Measurements from ENCODE around the gene LPO.

LPO gene

DNA sequence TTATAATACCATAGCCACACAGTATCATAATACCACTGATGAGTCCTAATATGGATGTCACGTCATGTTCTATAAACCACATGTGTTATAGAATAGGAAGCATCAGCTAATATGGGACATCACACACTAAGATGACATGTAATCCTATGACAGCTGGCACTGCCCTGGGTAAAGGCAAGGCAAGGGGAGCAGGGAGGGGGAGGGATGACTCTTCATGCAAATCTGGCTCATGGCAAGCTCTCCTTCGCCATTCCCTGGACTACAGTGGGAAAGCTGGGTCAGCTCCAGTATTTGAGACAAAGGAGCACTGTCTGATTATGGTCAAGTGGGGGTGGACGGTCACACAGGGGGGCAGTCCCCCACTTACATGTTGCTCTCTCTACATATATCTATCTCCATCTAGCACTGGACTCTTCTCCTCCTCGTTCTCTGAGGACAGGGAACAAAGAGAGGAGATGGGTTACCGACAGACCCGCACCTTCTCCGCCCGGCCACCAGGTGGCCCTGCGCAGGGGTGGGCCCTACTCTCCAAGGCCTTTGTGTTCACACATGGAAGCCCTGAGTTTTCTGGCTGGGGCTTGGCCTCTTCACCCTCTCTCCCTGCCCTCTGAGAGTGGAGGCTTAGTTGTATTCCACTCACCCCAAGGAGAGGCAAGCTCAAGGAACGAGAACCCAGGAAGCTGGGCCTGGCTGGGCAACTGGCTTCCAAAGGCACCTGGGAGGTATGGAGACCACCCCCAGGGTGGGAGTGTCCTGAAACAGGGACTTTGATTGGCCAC is 65.8 kb downstream of the LPO start:
- DNase-seq (ENCODE audit: low read depth in 2 of 2), result peak; percentile 47 to 56

DNA sequence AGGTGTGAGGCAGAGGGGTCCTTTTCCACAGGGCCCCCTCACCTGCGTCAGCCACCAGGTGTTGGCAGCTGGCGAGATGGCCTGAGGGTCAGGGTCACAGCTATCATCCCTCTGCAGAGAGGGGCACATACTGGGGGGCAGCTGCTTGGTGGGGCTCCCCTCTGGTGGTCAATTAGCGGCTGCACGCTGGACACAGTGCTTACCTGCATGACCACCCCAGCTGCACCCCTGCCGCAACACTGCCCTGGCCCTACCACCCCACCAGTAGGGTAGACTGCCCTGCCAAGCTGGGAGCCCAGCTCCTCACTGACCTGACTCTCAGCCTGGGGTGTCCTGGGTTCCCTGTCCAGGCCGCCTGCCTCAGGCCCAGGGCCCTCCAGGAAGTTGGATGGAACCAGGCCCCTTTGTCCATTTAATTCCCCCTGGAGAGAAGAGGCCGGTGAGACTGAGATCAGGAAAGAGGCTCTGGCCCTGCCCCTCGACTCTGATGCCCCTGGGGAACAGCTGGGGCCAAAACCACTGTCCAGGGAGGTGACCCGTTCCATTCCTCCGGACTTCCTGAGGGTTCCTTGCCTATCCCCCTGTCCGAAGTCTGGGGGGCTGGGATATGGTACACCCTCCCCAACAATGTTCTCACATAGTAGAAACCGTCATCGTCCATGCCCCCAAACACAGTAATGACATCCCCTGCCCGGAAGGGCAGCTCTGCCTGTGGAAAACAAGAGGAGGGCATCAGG is 66.5 kb downstream of the LPO start:
- no peak for DNase-seq (ENCODE audit: low read depth in 2 of 2)

GRCh38 chr17:58305626-58306025 is 67.2 kb downstream of the LPO start:
- DNase-seq (ENCODE audit: low read depth in 2 of 2), result no peak

- no peak for DNase-seq (ENCODE audit: low read depth in 2 of 2)
These were observed 68.0 kb downstream of the LPO start for GRCh38 chr17:58306131-58306951.

GRCh38 chr17:58307468-58308172 is 69.2 kb downstream of the LPO start:
- no peak for DNase-seq (ENCODE audit: low read depth in 2 of 2)

GRCh38 chr17:58308173-58308984 is 70.0 kb downstream of the LPO start:
- no peak for DNase-seq (ENCODE audit: low read depth in 2 of 2)

DNA sequence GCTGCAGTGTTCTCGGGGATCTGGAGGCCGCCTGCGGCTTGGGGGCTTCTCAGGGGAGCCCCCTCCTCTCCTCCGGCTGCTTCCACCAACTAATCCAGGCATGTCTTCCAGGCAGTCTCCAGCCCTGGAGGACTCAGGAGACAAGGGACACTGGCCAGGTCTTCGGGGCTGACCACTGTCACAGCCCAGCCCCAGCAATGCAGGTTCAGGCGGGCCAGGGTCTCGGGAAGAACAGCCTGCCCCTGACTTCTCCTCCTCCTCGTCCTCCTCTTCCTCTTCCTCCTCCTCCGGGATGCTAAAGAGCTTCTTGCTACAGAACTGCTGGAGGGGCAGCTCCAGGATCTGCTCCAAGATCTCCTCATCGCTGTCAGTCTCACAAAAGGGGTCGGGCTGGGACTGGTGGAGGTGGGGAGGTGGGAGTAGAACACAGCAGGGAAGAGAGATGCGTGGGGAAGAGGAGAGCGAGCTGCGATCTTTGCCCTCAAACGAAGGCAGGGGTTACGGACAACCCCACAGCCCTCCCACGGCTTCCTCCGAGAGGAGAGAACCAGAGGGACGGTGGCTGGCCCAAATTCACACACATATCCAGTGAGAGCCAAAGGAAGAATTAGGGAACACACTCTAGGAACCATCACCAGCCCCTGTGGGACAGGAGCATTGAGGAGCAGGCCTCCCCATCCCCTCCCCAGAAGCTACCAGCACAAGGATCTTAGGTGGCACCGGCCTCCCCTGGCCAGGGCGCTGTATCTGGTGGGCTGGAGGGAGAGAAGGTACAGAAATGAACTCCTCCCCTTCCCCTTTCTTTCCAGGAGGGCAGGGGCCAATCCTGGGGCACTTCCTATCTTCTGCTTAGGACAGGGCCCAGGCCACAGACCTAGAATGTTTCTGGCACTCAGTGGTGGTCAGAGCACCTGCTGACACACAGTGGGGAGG is 70.9 kb downstream of the LPO start:
- DNase-seq (ENCODE audit: low read depth in 2 of 2), result no peak

DNA sequence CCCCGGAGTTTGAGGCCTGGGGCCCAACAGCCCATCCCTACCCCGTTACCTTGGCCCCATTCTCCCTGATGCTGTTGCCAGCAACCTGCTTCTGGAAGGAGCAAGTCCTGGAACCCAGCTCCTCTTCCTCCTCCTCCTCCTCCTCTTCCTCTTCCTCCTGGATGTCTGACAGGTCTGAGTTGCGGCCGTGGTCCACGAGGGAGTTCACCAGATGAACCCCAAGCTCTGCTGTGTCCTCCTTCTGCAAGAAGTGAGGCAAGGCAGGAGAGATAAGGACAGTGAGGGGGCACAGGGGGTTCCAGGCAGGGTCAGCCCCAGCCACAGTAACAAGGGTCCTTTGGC is 71.5 kb downstream of the LPO start:
- no peak for DNase-seq (ENCODE audit: low read depth in 2 of 2)

- no peak for DNase-seq (ENCODE audit: low read depth in 2 of 2)
These were observed 72.4 kb downstream of the LPO start for GRCh38 chr17:58310511-58311428.

- no peak for DNase-seq (ENCODE audit: low read depth in 2 of 2)
These were observed 73.1 kb downstream of the LPO start for GRCh38 chr17:58311429-58311894.

GRCh38 chr17:58312021-58312630 is 73.7 kb downstream of the LPO start:
- no peak for DNase-seq (ENCODE audit: low read depth in 2 of 2)

DNA sequence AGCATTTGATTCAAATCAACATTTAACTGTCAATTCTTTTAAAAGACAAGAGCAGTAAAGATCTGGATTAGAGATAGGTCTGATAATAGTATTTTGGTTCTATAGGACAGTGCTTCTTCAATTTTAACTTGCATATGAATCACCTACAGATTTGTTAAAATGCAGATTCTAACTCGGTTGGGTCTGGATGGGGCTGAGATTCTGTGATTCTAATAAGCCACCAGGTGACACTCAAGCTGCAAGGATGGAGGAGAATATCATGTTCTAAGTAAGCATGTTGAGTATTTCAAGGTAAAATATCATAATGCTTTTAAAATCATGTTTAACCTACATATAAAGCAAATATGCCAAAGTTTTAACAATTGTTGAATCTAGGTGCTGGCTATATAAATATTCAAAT is 74.4 kb downstream of the LPO start:
- DNase-seq (ENCODE audit: low read depth in 2 of 2), result no peak

- DNase-seq (ENCODE audit: low read depth in 2 of 2), result no peak
These were observed 75.7 kb downstream of the LPO start for GRCh38 chr17:58313815-58314705.

DNA sequence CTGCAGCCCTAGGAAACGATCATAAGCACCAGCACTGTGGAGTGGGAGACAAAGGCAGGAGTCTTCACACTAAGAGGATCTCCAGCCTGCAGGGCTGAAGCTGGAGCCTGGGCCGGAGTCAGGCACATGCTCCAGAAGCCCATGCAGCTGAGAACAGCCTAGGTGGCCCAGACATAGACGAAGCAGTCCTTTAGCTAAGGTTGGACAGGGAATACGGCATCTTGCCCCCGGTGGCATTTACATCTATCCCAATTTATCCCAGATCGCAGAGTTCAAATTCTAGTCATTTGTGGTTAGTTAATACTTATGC is 76.3 kb downstream of the LPO start:
- no peak for DNase-seq (ENCODE audit: low read depth in 2 of 2)

DNA sequence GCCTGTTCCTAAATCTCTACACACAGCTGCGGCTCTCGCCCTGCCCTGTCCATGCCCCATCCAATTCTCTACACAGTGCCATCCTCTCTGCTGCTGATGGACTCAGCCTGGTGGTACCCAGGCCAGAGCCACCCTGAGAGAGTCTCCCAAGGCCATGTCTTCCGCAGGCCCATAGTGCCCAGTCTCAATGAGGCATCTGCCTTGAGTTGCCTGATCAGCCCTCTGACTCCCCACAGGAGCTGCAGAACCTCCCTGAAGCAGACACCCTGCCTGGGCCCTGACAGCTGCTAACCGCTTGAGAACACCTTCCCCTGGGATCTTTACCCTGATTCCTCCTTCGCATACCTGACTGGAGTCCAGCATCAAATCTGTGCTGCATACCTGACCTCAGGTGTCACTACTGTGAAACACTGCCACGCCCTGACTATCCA is 76.9 kb downstream of the LPO start:
- DNase-seq (ENCODE audit: low read depth in 2 of 2), result no peak

- no peak for DNase-seq (ENCODE audit: low read depth in 2 of 2)
These were observed 77.4 kb downstream of the LPO start for GRCh38 chr17:58315750-58316149.

- no peak for DNase-seq (ENCODE audit: low read depth in 2 of 2)
These were observed 78.0 kb downstream of the LPO start for GRCh38 chr17:58316260-58316960.

Data from stimulated activated CD4-positive, alpha-beta T cell treated with anti-CD3 and anti-CD28 coated beads, Interleukin-4, amount 100 ng/mL, for 48 hours (primary cell).